Raji (cell line): ENCODE data around the gene CFAP20.

Experiments used
- POLR2A ChIP-seq: IDR thresholded peaks from 2 replicates; pipeline ENCODE4 v1.6.1; 2011; ENCODE audit warnings: low read depth, low read length, control low read depth; ENCODE audit not compliant: insufficient read depth

Gene CFAP20

DNA sequence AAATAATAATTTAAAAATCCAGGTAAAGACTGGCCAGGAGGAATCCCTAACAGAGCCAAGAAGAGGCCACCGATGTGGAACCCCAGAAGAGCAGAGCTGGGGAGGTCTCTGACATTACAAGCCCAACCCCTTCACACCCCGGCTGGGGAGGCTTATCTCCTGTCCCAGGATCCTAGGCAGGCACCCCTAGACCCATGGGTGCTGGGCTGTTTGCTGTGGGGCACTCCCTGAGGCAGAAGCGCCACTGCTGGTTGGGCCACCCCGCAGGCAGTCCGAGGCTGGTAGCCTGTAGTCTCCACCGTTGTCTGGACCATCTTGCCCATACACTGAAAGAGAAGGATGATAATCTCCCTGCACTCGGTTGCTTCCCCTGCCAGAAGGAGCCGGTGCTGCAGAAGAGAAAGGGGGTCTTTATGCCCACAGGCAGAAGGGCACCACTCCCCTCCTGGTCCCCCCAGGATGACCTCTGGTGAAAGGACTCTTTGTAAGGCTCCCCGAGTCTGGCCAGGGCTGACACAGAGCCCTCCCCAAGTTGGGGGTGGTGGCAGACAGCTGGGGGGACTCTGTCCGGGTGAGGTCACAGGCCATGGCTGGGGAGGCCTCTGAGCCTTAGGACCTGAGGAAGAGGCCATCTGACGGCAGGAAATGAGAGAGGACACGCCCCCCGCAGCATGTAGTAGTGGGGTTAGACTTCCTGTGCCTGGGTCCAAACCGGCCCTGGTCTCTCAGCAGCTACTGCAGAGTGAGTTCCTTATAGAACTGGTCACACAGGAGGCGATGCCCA is 34.2 kb downstream of the CFAP20 start:
- no peak for TF ChIP-seq POLR2A

DNA sequence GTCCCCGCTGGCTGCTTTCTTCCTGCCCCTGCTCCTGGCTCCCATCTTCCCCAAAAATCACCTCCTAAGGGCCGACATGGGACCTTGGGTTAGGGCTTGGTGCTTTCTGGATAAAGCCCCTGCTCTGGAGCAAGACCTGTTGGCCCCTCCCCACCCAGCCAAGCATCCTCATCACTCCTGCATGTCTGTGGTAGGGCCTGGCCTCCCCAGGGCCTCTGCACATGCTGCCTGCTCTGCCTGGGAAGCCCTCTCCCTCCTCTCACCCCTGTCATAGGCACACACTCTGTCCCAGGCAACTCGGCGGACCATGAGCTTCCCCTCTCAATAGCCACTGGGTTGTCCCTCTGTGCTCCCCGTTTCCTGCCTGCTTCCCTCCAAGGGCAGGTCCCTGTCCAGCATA is 35.2 kb downstream of the CFAP20 start:
- TF ChIP-seq POLR2A: no peak

DNA sequence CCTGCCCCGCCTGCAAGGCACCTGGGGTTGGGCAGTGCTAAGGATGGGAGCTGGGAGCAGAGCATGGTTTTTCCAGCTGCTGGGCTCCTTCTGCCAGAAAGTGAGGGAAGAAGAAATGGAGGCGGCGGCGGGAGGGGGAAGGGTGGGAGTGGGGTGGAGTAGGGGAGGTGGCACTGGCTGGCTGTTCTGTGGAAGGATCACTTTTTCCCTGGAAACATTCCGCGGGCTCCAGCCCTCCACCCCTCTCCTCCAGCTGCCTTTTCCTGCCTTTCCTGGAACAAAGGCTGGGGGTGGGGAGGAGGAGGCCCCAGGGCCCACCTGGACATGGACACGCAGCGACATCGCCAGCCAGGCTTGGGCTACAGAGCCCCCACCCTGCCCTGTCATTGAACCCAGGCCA is 41.1 kb downstream of the CFAP20 start:
- TF ChIP-seq POLR2A: no peak

DNA sequence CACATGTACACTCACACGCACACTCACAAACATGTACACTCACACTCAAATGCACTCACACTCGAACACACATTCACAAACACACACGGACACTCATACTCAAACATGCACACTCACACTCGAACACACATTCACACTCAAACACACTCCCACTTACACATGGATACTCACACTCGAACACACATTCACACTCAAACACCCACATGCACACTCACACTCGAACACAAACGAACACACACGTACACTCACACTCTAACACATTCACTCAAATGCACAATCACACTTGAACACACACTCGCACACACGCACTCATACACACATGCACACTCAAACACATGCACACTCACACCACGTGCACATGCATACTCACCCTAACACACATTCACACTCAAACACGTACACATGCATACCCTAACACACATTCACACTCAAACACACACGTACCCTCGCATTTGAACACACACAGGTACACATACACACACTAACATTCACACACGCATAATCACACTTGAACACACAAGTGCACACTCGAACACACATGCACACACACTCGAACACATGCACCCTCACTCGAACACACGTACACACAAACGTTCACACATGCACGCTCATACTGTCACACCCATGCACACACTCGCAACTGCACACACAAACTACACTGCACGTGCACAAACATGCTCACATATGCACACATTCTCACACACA is 41.8 kb downstream of the CFAP20 start:
- no peak for TF ChIP-seq POLR2A

DNA sequence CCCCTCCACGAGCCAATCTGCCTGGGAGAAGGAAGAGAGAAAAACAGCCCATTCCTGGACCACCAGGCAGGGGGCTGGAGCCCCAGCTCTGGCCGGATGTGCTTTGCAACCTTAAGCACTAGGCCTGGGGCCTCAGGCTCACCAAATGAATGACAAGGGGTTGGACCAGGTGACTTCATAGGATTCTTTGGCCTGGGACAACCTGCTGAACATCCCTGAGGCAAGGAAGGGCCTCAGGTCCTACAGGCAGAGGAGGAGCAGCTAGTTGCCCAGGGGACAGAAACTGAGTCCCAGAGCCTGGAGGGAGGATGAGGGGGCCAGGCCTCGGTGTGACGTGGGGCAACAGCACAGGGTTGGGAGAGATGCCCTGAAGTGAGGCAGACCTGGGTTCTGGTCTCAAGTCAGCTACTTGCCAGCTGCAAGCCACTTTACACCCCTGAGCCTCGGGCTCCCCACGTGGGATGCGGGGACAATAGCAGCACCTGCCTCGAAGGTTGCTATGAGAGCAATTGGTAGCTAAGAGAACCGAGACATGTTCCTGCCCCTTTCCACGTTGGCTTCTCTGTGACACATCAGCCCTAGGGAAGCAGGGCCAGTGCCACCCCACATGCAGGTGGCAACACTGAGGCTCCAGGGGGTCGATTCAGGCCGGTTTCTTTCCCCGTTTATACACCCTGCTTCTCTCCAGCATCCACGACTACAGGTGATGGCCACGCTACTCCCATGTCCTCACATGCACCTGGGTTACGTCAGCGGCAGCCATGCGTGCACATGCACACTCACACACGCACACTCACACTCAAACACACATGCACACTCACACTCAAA is 42.6 kb downstream of the CFAP20 start:
- TF ChIP-seq POLR2A: no peak

DNA sequence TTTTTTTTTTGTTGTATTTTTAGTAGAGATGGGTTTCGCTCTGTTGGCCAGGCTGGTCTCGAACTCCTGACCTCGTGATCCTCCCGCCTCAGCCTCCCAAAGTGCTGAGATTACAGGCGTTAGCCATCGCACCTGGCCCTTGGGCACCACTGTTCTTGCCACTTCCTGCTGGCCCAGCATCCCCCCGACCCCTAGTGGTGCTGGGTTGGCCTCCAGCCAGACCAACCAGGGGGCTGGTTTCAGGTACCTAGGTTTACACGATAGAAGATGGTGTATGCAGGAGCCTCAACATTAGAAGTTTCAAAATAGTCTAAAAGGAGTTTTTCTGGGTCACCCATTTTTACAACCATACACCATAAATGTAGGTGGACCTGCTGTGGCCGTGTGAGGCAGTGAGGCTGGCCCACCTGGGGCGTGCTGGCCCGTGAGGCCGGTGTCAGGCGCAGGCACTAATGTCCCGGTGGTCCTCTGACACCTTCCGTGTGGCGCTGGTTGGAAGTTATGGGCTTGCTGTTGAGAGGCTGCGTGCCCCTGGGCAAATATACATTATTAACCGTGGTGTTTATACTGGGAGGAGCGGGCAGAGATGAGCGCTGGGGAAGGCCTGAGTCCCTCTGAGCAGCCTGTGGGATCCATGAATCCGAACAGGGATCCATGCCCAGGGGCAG is 43.5 kb downstream of the CFAP20 start:
- no peak for TF ChIP-seq POLR2A

DNA sequence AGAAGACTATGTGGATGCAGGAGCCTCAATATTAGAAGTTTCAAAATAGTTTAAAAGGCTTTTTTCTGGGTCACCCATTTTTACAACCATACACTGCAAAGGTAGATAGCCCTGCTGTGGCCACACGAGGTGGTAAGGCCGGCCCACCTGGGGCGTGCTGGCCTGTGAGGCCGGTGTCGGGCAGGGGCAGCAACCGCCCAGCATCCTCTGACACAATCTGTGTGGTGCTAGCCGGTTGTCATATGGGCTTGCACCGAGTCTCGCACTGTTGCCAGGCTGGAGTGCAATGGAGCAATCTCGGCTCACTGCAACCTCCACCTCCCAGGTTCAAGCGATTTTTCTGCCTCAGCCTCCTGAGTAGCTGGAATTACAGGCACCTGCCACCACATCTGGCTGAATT is 44.0 kb downstream of the CFAP20 start:
- TF ChIP-seq POLR2A: no peak

DNA sequence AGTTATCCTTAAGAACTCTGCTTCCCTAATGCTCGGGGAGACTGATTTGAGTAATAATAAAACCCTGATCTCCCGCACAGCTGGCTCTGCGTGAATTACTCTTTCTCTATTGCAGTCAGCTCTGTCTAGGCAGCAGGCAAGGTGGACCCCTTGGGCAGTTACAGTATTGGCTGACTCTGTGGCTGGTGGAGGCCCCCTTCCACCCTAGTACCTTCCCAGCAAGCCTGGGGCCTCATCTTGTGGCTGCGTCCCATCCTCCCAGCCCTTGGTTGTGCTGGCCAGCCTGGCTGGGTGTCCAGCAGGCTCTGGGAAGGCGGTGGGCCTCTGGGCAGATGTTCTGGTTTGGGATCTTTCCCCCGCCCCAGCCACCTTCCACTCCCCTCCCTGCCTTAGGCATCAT is 44.5 kb downstream of the CFAP20 start:
- no peak for TF ChIP-seq POLR2A

DNA sequence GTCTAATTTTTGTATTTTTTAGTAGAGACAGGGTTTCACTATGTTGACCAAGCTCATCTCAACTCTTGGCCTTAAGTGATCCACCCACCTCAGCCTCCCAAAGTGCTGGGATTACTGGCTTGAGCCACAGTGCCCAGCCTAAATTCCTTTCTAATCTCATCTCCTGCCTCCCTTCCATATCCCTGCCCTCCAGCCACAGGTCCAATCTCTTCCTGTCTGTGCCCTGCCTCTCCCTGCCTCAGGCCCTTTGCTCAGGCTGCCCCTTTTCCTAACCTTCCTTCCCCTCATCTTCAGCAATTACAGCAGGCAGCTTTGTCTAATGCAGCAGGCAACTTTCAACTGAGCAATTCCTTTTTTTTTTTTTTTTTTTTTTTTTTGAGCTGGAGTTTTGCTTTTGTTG is 46.8 kb downstream of the CFAP20 start:
- no peak for TF ChIP-seq POLR2A

DNA sequence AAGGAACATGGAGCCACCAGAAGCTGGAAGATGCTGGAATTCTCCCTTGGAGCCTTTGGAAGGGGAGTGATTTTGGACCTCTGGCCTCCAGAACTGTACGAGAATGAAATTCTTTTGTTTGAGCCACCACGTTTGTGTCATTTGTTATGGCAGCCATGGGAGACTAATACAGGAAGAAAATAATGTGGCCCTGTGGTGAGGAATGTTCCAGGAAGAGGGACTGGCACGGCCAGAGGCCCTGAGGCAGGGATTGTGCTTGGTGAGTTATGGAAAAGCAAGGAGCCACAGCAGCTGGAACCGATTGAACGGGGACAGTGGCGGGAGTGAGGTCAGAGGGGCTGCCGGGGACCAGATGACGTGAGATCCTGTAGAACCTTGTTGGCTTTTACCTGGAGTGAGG is 51.4 kb downstream of the CFAP20 start:
- no peak for TF ChIP-seq POLR2A

DNA sequence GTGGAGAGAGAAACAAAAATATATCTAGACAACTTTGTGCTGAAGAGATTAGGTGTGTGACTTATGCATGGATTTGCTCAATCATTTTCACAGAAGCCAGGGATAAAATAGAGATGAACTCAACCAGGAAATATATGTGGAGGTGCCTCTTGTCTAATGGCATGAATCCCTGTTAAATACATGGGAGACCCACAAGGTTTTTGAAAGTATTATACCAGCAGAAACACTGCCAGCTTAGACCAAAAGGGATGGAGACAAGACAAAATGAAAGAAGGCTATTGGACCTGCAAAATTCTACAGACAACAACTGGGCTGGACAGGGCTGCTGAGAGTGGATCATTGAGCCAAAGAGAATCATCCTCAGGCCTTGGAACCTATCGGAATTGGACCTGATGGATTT is 52.7 kb downstream of the CFAP20 start:
- no peak for TF ChIP-seq POLR2A

DNA sequence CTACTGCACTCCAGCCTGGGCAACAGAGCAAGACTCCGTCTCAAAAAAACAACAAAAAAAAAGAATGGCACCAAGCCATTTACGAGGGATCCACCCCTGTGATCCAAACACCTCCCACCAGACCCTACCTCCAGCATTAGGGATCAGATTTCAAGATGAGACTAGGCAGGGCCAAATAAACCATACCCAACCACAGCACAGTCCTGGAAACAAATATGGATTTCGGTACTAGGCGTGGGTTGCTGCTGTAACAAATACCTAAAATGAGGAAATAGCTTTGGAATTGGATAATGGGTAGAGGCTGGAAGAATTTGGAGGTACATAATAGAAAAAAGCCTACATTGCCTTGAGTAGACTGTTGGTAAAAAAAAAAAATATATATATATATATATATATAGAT is 54.5 kb downstream of the CFAP20 start:
- TF ChIP-seq POLR2A: no peak

DNA sequence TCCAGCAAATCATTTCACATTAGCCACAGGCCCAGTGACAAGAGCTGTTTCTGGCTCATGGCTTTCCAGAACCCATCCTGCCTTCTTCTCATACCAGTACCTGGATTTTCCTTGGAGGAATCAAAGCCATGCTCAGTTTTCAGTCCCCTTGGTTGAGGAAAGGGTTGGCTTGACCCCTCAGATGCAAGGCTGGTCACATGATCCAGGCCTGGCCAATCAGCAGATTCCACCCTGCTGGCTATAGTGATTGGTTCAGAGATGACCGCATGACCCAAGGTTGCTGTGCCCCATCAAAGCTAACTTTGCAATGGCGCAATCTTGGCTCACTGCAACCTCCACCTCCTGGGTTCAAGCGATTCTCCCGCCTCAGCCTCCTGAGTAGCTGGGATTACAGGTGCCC is 58.6 kb downstream of the CFAP20 start:
- TF ChIP-seq POLR2A: no peak
